PC-9 (cell line): ENCODE results near the gene SOCS7. TPM values are rescaled to one million over a fixed set of nuclear protein-coding genes. Genes with fewer than 3 reads are reported as not detected.

ENCODE experiments used
- BruUV-seq: library from RNA; stranded (reverse); fragments of 400-500 nt; replicated peaks from 2 replicates; lab custom pipeline; 2021; lab: Mats Ljungman, UMichigan
- CTCF ChIA-PET: fragments of 300-600 bp; sonication (Branson Sonifier 250); formaldehyde crosslinking; loops from one replicate; lab custom pipeline; 2022; ENCODE audit warnings: antibody characterized with exemption; lab: Charles Lee
- POLR2A ChIA-PET: fragments of 300-600 bp; sonication (Branson Sonifier 250); formaldehyde crosslinking; loops from one replicate; lab custom pipeline; 2022; ENCODE audit warnings: antibody characterized with exemption; ENCODE audit not compliant: unreplicated experiment; lab: Charles Lee
- DNase-seq, 2 experiments: peaks; one replicate each; pipeline versions ENCODE4 v3.0.0 to v3.0.0-alpha.2; 2015 to 2022; ENCODE audit warnings: mixed read lengths in 1 of 2
- H2AFZ ChIP-seq: fragments of 200-600 bp; sonication (generic); 2 replicates; pipeline ENCODE4 v1.8.1; 2017; ENCODE audit warnings: antibody characterized with exemption
- H3F3A ChIP-seq: fragments of 200-600 bp; sonication (generic); 2 replicates; pipeline ENCODE4 v1.8.1; 2017; ENCODE audit warnings: antibody characterized with exemption, mild to moderate bottlenecking, low read depth; ENCODE audit not compliant: insufficient read depth
- H3K27ac ChIP-seq: fragments of 200-600 bp; sonication (generic); 2 replicates; pipeline ENCODE4 v1.6.1; 2016; ENCODE audit warnings: mixed run types
- H3K27me3 ChIP-seq: fragments of 200-600 bp; sonication (generic); 2 replicates; pipeline ENCODE4 v1.6.1; 2016; ENCODE audit warnings: low read depth, mixed run types; ENCODE audit not compliant: insufficient read depth
- H3K36me3 ChIP-seq: fragments of 200-600 bp; sonication (generic); 2 replicates; pipeline ENCODE4 v1.6.1; 2016; ENCODE audit warnings: low read depth, mixed run types
- H3K4me1 ChIP-seq: fragments of 200-600 bp; sonication (generic); replicated peaks from 2 replicates; pipeline ENCODE4 v1.6.1; 2016; ENCODE audit warnings: mixed run types; ENCODE audit not compliant: insufficient read depth
- H3K4me2 ChIP-seq: fragments of 200-600 bp; sonication (generic); 2 replicates; pipeline ENCODE4 v1.6.1; 2017; ENCODE audit warnings: mixed run types
- H3K4me3 ChIP-seq: fragments of 200-600 bp; sonication (generic); 2 replicates; pipeline ENCODE4 v1.6.1; 2016; ENCODE audit warnings: mixed run types
- H3K79me2 ChIP-seq: fragments of 200-600 bp; sonication (generic); 2 replicates; pipeline ENCODE4 v1.6.1; 2017; ENCODE audit warnings: low read depth, mixed run types
- H3K9me2 ChIP-seq: fragments of 200-600 bp; sonication (generic); 2 replicates; pipeline ENCODE4 v1.8.1; 2017; ENCODE audit warnings: mild to moderate bottlenecking; ENCODE audit not compliant: insufficient read depth
- H3K9me3 ChIP-seq: fragments of 200-600 bp; sonication (generic); 2 replicates; pipeline ENCODE4 v1.8.1; 2016; ENCODE audit warnings: low read depth; ENCODE audit not compliant: insufficient read depth
- H4K20me1 ChIP-seq: fragments of 200-600 bp; sonication (generic); 2 replicates; pipeline ENCODE4 v1.8.1; 2017; ENCODE audit not compliant: insufficient read depth
- EZH2 ChIP-seq: fragments of 200-600 bp; sonication (generic); IDR thresholded peaks from 2 replicates; pipeline ENCODE4 v1.8.0; 2017; ENCODE audit warnings: antibody characterized with exemption, low read depth
- intact Hi-C: fragments of 100-400 bp; cut with micrococcal nuclease; formaldehyde crosslinking; loops from one replicate; pipeline ENCODE4 v1.10.0; 2022; ENCODE audit not compliant: unreplicated experiment
- total RNA-seq: library from RNA; stranded (reverse); gene quantifications from 2 replicates; pipeline ENCODE4 v1.2.3, GENCODE V29; 2021
- TF ChIP-seq, protein P1 (sequence below): fragments of 200-600 bp; sonication (generic); conservative IDR thresholded peaks from 2 replicates; pipeline ENCODE4 v1.6.1; 2017; ENCODE audit warnings: mixed run types, antibody characterized with exemption, mild to moderate bottlenecking, moderate library complexity

Gene SOCS7
- total RNA-seq, 1 experiment from 2014 or later, result 19.6 TPM

- Histone ChIP-seq H3K4me1 (peaks cover 29% of the 10 kb centered on the region), H3F3A (peaks cover 14% of the 10 kb centered on the region), H3K9me2 (no peaks in the 10 kb centered on the region), H2AFZ (peak overlapping the region; percentile 72), H4K20me1 (peaks cover 18% of the 10 kb centered on the region), H3K27me3 (no peaks in the 10 kb centered on the region), H3K27ac (no peak overlapping the region), H3K4me3 (peak overlapping the region; percentile 84), H3K4me2 (peak overlapping the region; percentile 95), H3K9me3 (no peaks in the 10 kb centered on the region), H3K79me2 (peaks cover 44% of the 10 kb centered on the region), H3K36me3 (no peaks in the 10 kb centered on the region)
- TF ChIP-seq, protein P1, sequence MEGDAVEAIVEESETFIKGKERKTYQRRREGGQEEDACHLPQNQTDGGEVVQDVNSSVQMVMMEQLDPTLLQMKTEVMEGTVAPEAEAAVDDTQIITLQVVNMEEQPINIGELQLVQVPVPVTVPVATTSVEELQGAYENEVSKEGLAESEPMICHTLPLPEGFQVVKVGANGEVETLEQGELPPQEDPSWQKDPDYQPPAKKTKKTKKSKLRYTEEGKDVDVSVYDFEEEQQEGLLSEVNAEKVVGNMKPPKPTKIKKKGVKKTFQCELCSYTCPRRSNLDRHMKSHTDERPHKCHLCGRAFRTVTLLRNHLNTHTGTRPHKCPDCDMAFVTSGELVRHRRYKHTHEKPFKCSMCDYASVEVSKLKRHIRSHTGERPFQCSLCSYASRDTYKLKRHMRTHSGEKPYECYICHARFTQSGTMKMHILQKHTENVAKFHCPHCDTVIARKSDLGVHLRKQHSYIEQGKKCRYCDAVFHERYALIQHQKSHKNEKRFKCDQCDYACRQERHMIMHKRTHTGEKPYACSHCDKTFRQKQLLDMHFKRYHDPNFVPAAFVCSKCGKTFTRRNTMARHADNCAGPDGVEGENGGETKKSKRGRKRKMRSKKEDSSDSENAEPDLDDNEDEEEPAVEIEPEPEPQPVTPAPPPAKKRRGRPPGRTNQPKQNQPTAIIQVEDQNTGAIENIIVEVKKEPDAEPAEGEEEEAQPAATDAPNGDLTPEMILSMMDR, result no peak
- TF ChIP-seq EZH2, result no peak
- BruUV-seq, result no TSS peak
- CTCF ChIA-PET, result interaction anchor here (0.5 to 0.6 kb wide), 3 partner anchors 25 to 844 kb away, joined by 4 to 9 read pairs (median 9); no protein-coding TSS in a partner anchor
- peak in 1 of 2 experiments; percentile 14 for DNase-seq
- POLR2A ChIA-PET, result interaction anchor here (0.6 to 0.7 kb wide), 3 partner anchors 52 to 157 kb away, joined by 3 to 7 read pairs (median 3); no protein-coding TSS in a partner anchor
- intact Hi-C loops, result no loop called here
These were observed 821 bp downstream of the SOCS7 start for GRCh38 chr17:38352245-38353085.

DNA sequence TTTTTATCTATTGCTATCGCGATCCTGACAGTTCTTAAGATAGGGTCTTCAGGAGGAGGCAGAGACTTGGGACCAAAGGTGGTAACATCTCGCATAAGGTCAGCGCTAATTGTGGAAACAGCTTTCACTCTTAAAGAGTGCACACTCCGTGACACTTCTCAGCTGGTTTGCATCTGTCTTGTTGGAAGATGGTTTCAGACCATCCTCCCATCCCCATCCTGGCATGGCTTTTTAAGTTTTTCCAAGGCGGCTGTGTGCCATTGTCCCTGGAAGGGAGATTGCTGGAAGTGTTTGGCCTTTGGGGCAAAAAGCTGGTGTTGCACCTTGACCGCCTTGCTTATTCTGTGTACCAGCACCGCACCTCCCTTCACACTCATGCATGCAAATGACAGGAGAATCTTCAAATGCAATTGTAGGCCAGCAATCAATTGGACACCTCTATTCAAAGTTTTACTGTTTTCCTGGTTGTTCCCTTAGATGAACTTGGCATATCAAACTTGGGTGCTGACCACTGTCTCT is 1.5 kb downstream of the SOCS7 start:
- Histone ChIP-seq H3K4me3 (peak overlapping the region; percentile 84), H3K79me2 (peaks cover 51% of the 10 kb centered on the region), H3K4me2 (peak overlapping the region; percentile 95), H3F3A (peaks cover 14% of the 10 kb centered on the region), H4K20me1 (peaks cover 21% of the 10 kb centered on the region), H3K9me3 (no peaks in the 10 kb centered on the region), H3K27ac (no peak overlapping the region), H2AFZ (peak overlapping the region; percentile 72; the same call in 1 of the 2 replicates), H3K4me1 (peaks cover 29% of the 10 kb centered on the region), H3K27me3 (no peaks in the 10 kb centered on the region), H3K36me3 (no peaks in the 10 kb centered on the region), H3K9me2 (no peaks in the 10 kb centered on the region)
- TF ChIP-seq EZH2, result no peak
- TF ChIP-seq, protein P1, result no peak
- no TSS peak for BruUV-seq
- no peak for DNase-seq
- intact Hi-C loops, result no loop called here
- ChIA-PET POLR2A (interaction anchor here (0.7 kb wide), 1 partner anchor 111 kb away, joined by 3 read pairs; no protein-coding TSS in a partner anchor), CTCF (interaction anchor here (0.5 kb wide), 1 partner anchor 94 kb away, joined by 9 read pairs; no protein-coding TSS in a partner anchor)

GRCh38 chr17:38353668-38354067 is 2.0 kb downstream of the SOCS7 start:
- TSS peak; percentile 29 for BruUV-seq
- Histone ChIP-seq H3K79me2 (peaks cover 54% of the 10 kb centered on the region), H3F3A (peaks cover 14% of the 10 kb centered on the region), H3K27ac (no peak overlapping the region), H3K4me1 (peaks cover 29% of the 10 kb centered on the region), H2AFZ (no peak overlapping the region), H3K4me2 (peak overlapping the region; percentile 95), H3K9me3 (no peaks in the 10 kb centered on the region), H4K20me1 (peaks cover 25% of the 10 kb centered on the region), H3K4me3 (peak overlapping the region; percentile 84; the same call in 1 of the 2 replicates), H3K27me3 (no peaks in the 10 kb centered on the region), H3K36me3 (no peaks in the 10 kb centered on the region), H3K9me2 (no peaks in the 10 kb centered on the region)
- ChIA-PET CTCF (no interaction called here), POLR2A (no interaction called here)
- no peak for DNase-seq
- TF ChIP-seq, protein P1, result no peak
- no peak for TF ChIP-seq EZH2
- intact Hi-C loops, result no loop called here
